Adrenal gland (tissue), 12 donors: ENCODE data around the gene SMPX. TPM values are rescaled to one million over a fixed set of nuclear protein-coding genes. Genes with fewer than 3 reads are reported as not detected.

Experiments
- DNase-seq, 7 donors: peaks; one replicate each; pipeline ENCODE4 v3.0.0-alpha.2; 2019 to 2020
- H3K27ac ChIP-seq, 5 donors: fragments of 200-600 bp; sonication (generic) in 4 of 5; 1 replicate in 3 of 5; 2 replicates in 2 of 5; pipeline versions ENCODE4 v1.5.1 to v1.8.0; 2016 to 2020; ENCODE audit warnings: mild to moderate bottlenecking in 1 of 5
- H3K27me3 ChIP-seq: fragments of 200-600 bp; 2 replicates; pipeline ENCODE4 v1.8.0; 2021
- H3K36me3 ChIP-seq, 2 donors: fragments of 200-600 bp; replicated peaks in 1 of 2; 1 replicate in 1 of 2; 2 replicates in 1 of 2; pipeline versions ENCODE4 v1.5.1 to v1.8.0; 2018 to 2022
- H3K4me1 ChIP-seq, 2 donors: fragments of 200-600 bp; replicated peaks in 1 of 2; 1 replicate in 1 of 2; 2 replicates in 1 of 2; pipeline versions ENCODE4 v1.5.1 to v1.8.0; 2018 to 2021
- H3K4me3 ChIP-seq, 4 donors: fragments of 200-600 bp; sonication (generic) in 3 of 4; one replicate each; pipeline ENCODE4 v1.5.1; 2016 to 2018
- H3K9me3 ChIP-seq, 3 donors: fragments of 200-600 bp; sonication (generic) in 1 of 3; replicated peaks in 1 of 3; 1 replicate in 2 of 3; 2 replicates in 1 of 3; pipeline versions ENCODE4 v1.5.1 to v1.8.0; 2016 to 2021
- CTCF ChIP-seq, 6 experiments: fragments of 450-650 bp in 4 of 6; fragments of 200-600 bp in 2 of 6; sonication (generic) in 1 of 6; IDR thresholded peaks; 1 replicate in 5 of 6; 2 replicates in 1 of 6; pipeline versions ENCODE4 v1.5.1 to v1.8.0; 2016 to 2021; ENCODE audit warnings: antibody characterized with exemption in 6 of 6, mild to moderate bottlenecking in 2 of 6, moderate library complexity in 1 of 6
- POLR2A ChIP-seq, 2 donors: fragments of 450-650 bp; IDR thresholded peaks; one replicate each; pipeline ENCODE4 v1.6.1; 2017; ENCODE audit warnings: antibody characterized with exemption in 2 of 2, mild to moderate bottlenecking in 2 of 2, moderate library complexity in 1 of 2
- WGBS, 4 donors: extraction: QIAGEN DNeasy Blood & Tissue Kit in 2 of 4; methylation state at CpG; one replicate each; pipeline versions ENCODE4 v1.1.5 to v1.1.7; 2013 to 2017; 5-methylcytosine and 5-hydroxymethylcytosine counted together
- intact Hi-C, 2 donors: fragments of 100-400 bp; cut with DNase I; formaldehyde crosslinking; loops; one replicate each; pipeline versions ENCODE4 v1.14.1 to v1.15.0; 2022 to 2023
- polyA plus RNA-seq, 3 donors: library from polyadenylated mRNA; stranded (reverse); fragments of 200-250 nt in 2 of 3; fragments of 350-450 nt in 1 of 3; fragmentation: Illumina TruSeq in 1 of 3; extraction: RNeasy Lipid Tissue Mini Kit (QIAGEN cat#74804) in 1 of 3; gene quantifications; one replicate each; pipeline ENCODE4 v1.2.3, GENCODE V29; 2013 to 2014
- total RNA-seq, 9 donors: library from RNA; depleted of rRNA in 4 of 9; stranded (reverse); fragments of >200 nt in 4 of 9; fragments of 120-200 nt in 1 of 9; fragmentation: NEBNext Ultra II Directional in 1 of 9; extraction: Animal tissue kit (Norgen Biotek cat#: 25700) in 1 of 9; gene quantifications; one replicate each; pipeline versions ENCODE4 v1.1.0 to v1.2.4, GENCODE V29; 2013 to 2023
- donor health status: healthy with polysubstance abuse.
- donor health status: Bipolar disorder and iron deficiency.
- donor health status: DM: yes; HTN: yes; CAD: no.
- donor health status: DM: no; HTN: no; CAD: no.
- donor health status: DM: no; HTN: no; CAD: no.
- donor health status: DM: yes; HTN: yes; CAD: no.

Gene SMPX
- total and polyA plus RNA-seq, 12 donors, result 0.10 TPM; not detected in 11

- Histone ChIP-seq H3K9me3 (no peaks in the 10 kb centered on the region), H3K4me1 (no peaks in the 10 kb centered on the region), H3K27ac (no peak overlapping the region), H3K27me3 (no peaks in the 10 kb centered on the region), H3K36me3 (no peaks in the 10 kb centered on the region), H3K4me3 (no peak overlapping the region)
- intact Hi-C loops, result loop anchor here in 1 of 2 donors (10.0 kb wide), 1 partner anchor 1217 kb away; no protein-coding TSS in a partner anchor
- TF ChIP-seq POLR2A (IDR thresholded peaks at IDR 0.05), result no peak
- no peak for TF ChIP-seq CTCF (IDR thresholded peaks at IDR 0.05)
- DNase-seq, result no peak
Observed at GRCh38 chrX:21741364-21741763, 16.6 kb downstream of the SMPX start.

GRCh38 chrX:21740329-21741274 lies 17.3 kb downstream of the SMPX start:
- H3K27ac ChIP-seq, result no peak overlapping the region
- peak in 1 of 7 donors; percentile 48 for DNase-seq
- TF ChIP-seq CTCF (IDR thresholded peaks at IDR 0.05) (no peak), POLR2A (IDR thresholded peaks at IDR 0.05) (no peak)
- no peaks in the 10 kb centered on the region for H3K4me1 ChIP-seq
- no peak overlapping the region for H3K4me3 ChIP-seq
- intact Hi-C loops, result loop anchor here in 1 of 2 donors (10.0 kb wide), 1 partner anchor 1216 kb away; no protein-coding TSS in a partner anchor
- no peaks in the 10 kb centered on the region for H3K36me3 ChIP-seq
- peaks cover 6% of the 10 kb centered on the region for H3K27me3 ChIP-seq
- H3K9me3 ChIP-seq, result no peaks in the 10 kb centered on the region
- 77 to 95% (median 89%) methylated on average over 1 of the region's 1 CpG; no CpG with 5 or more reads in 1 of the 4 donors for WGBS, 4 donors

- H3K27ac ChIP-seq, result no peak overlapping the region
- no peak for TF ChIP-seq CTCF (IDR thresholded peaks at IDR 0.05)
- TF ChIP-seq POLR2A (IDR thresholded peaks at IDR 0.05), result no peak
Observed at GRCh38 chrX:21738950-21739287, 19.0 kb downstream of the SMPX start.

GRCh38 chrX:21738210-21738949 lies 19.5 kb downstream of the SMPX start:
- DNase-seq, result peak in 1 of 7 donors; percentile 79
- WGBS, 4 donors, result 43 to 67% (median 48%) methylated on average over 13 to 15 of the region's 15 CpGs
- intact Hi-C loops, result no loop called here
- TF ChIP-seq POLR2A (IDR thresholded peaks at IDR 0.05) (no peak), CTCF (IDR thresholded peaks at IDR 0.05) (no peak)
- Histone ChIP-seq H3K27ac (no peak overlapping the region), H3K4me3 (no peak overlapping the region), H3K36me3 (no peaks in the 10 kb centered on the region), H3K9me3 (no peaks in the 10 kb centered on the region), H3K4me1 (no peaks in the 10 kb centered on the region), H3K27me3 (peaks cover 8% of the 10 kb centered on the region)

More at GRCh38 chrX:21738950-21739287, 19.0 kb downstream of the SMPX start:
- no peaks in the 10 kb centered on the region for H3K9me3 ChIP-seq
- H3K4me1 ChIP-seq, result no peaks in the 10 kb centered on the region
- H3K27me3 ChIP-seq, result peaks cover 8% of the 10 kb centered on the region
- intact Hi-C loops, result no loop called here
- no peak for DNase-seq
- WGBS, 4 donors, result 62 to 91% (median 70%) methylated on average over 3 to 4 of the region's 4 CpGs
- no peaks in the 10 kb centered on the region for H3K36me3 ChIP-seq
- H3K4me3 ChIP-seq, result no peak overlapping the region
